ENCODE measurements around the gene DEAF1. TPM values are rescaled to one million over a fixed set of nuclear protein-coding genes. Genes with fewer than 3 reads are reported as not detected.

DEAF1 gene
- total and polyA plus RNA-seq, 7 donors, result 12.5 to 30.0 (median 18.1) TPM

GRCh38 chr11:620935-621814, 73.8 kb downstream of the DEAF1 start:
- TF ChIP-seq, protein P1, sequence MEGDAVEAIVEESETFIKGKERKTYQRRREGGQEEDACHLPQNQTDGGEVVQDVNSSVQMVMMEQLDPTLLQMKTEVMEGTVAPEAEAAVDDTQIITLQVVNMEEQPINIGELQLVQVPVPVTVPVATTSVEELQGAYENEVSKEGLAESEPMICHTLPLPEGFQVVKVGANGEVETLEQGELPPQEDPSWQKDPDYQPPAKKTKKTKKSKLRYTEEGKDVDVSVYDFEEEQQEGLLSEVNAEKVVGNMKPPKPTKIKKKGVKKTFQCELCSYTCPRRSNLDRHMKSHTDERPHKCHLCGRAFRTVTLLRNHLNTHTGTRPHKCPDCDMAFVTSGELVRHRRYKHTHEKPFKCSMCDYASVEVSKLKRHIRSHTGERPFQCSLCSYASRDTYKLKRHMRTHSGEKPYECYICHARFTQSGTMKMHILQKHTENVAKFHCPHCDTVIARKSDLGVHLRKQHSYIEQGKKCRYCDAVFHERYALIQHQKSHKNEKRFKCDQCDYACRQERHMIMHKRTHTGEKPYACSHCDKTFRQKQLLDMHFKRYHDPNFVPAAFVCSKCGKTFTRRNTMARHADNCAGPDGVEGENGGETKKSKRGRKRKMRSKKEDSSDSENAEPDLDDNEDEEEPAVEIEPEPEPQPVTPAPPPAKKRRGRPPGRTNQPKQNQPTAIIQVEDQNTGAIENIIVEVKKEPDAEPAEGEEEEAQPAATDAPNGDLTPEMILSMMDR (IDR thresholded peaks at IDR 0.05), result no peak
- no peaks in the 10 kb centered on the region for H3K27me3 ChIP-seq (ENCODE audit: insufficient read depth in 3 of 3, low read length in 2 of 3)
- no peak overlapping the region for H3K4me3 ChIP-seq
- no peak for DNase-seq
- peaks cover 5% of the 10 kb centered on the region for H3K4me1 ChIP-seq
- peaks cover 0 to 6% of the 10 kb centered on the region in 2 donors for H3K36me3 ChIP-seq (ENCODE audit: insufficient read depth in 1 of 2, low read depth in 1 of 2)
- no peak for ATAC-seq
- no peak overlapping the region for H3K27ac ChIP-seq
- WGBS, 3 donors, result 69 to 78% (median 69%) methylated on average over 42 to 45 of the region's 45 CpGs
- intact Hi-C loops (cut with DNase I), result no loop called here
- H3K9me3 ChIP-seq, result no peaks in the 10 kb centered on the region

DNA sequence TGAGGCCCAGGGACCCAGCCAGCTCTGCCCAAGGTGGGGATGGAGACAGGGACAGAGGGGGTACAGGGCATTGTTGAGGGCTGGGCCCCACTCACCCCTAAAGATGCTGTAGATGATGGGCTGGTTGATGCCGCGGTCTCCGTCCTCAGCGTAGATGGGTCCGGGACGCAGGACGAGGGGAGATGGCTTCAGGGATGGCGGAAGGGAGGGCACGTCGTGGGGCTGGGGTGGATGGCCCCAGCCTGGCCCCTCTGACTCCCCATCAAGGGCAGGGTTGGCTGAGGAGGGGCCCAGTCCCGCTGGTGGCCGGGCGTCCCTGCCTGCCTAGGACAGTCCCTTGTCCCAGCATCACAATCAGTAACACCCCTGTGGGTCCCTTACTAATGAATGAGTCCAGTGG, 74.8 kb downstream of the DEAF1 start:
- Histone ChIP-seq H3K27me3 (ENCODE audit: insufficient read depth in 3 of 3, low read length in 2 of 3) (no peaks in the 10 kb centered on the region), H3K36me3 (ENCODE audit: insufficient read depth in 1 of 2, low read depth in 1 of 2) (peaks cover 0 to 6% of the 10 kb centered on the region in 2 donors), H3K27ac (no peak overlapping the region), H3K9me3 (no peaks in the 10 kb centered on the region), H3K4me1 (peaks cover 5% of the 10 kb centered on the region), H3K4me3 (no peak overlapping the region)
- 95 to 98% (median 96%) methylated on average over 13 of the region's 13 CpGs for WGBS, 3 donors
- ATAC-seq (no peak), DNase-seq (no peak)
- TF ChIP-seq, protein P1 (IDR thresholded peaks at IDR 0.05), result no peak
- intact Hi-C loops (cut with DNase I), result no loop called here

- Histone ChIP-seq H3K27me3 (ENCODE audit: insufficient read depth in 3 of 3, low read length in 2 of 3) (no peaks in the 10 kb centered on the region), H3K4me3 (no peak overlapping the region), H3K36me3 (ENCODE audit: insufficient read depth in 1 of 2, low read depth in 1 of 2) (peaks cover 0 to 8% of the 10 kb centered on the region in 2 donors), H3K9me3 (no peaks in the 10 kb centered on the region), H3K27ac (no peak overlapping the region), H3K4me1 (peaks cover 11% of the 10 kb centered on the region)
- DNase-seq, result no peak
- 94 to 96% (median 95%) methylated on average over 17 to 22 of the region's 22 CpGs for WGBS, 3 donors
- no peak for ATAC-seq
- TF ChIP-seq, protein P1 (IDR thresholded peaks at IDR 0.05), result no peak
- intact Hi-C loops (cut with DNase I), result no loop called here
These were observed 75.4 kb downstream of the DEAF1 start for GRCh38 chr11:619628-620050.

GRCh38 chr11:618856-619627, 76.0 kb downstream of the DEAF1 start:
- H3K27ac ChIP-seq, result no peak overlapping the region
- peak in 1 of 2 donors; percentile 13 for DNase-seq
- no peaks in the 10 kb centered on the region for H3K27me3 ChIP-seq (ENCODE audit: insufficient read depth in 3 of 3, low read length in 2 of 3)
- no peak for ATAC-seq
- 89 to 91% (median 90%) methylated on average over 16 to 24 of the region's 24 CpGs for WGBS, 3 donors
- H3K36me3 ChIP-seq (ENCODE audit: insufficient read depth in 1 of 2, low read depth in 1 of 2), result peaks cover 0 to 12% of the 10 kb centered on the region in 2 donors
- H3K4me1 ChIP-seq, result peaks cover 17% of the 10 kb centered on the region
- H3K4me3 ChIP-seq, result no peak overlapping the region
- H3K9me3 ChIP-seq, result no peaks in the 10 kb centered on the region
- intact Hi-C loops (cut with DNase I), result no loop called here
- TF ChIP-seq, protein P1 (IDR thresholded peaks at IDR 0.05), result no peak
